Activated CD4-positive, alpha-beta T cell treated with anti-CD3 and anti-CD28 coated beads, Interleukin-2, amount 50 U/mL, for 4 hours (primary cell): Measurements from ENCODE around the gene ETFA.
"Not testable (repeated sequence)": the region's sequence is repeated elsewhere in the genome, so short reads cannot be mapped to it uniquely, and the experiment has no call there.

Experiments
- DNase-seq, 2 experiments: peaks; one replicate each; pipeline ENCODE4 v3.0.0-alpha.2; 2020

Gene ETFA

GRCh38 chr15:76267077-76267476 lies 44.2 kb downstream of the ETFA start:
- DNase-seq, result no peak

GRCh38 chr15:76265769-76266168 lies 45.5 kb downstream of the ETFA start:
- not testable (repeated sequence) for DNase-seq

GRCh38 chr15:76260246-76260938 lies 50.9 kb downstream of the ETFA start:
- no peak for DNase-seq

- DNase-seq, result no peak
These were observed 51.9 kb downstream of the ETFA start for GRCh38 chr15:76259392-76259791.

- no peak for DNase-seq
These were observed 52.8 kb downstream of the ETFA start for GRCh38 chr15:76258460-76258859.

GRCh38 chr15:76253691-76254473 lies 57.4 kb downstream of the ETFA start:
- DNase-seq, result no peak

GRCh38 chr15:76252249-76252648 lies 59.0 kb downstream of the ETFA start:
- DNase-seq, result no peak

GRCh38 chr15:76251717-76252116 lies 59.6 kb downstream of the ETFA start:
- no peak for DNase-seq

GRCh38 chr15:76245072-76245610 lies 66.1 kb downstream of the ETFA start:
- DNase-seq, result no peak

GRCh38 chr15:76239786-76240185 lies 71.5 kb downstream of the ETFA start:
- no peak for DNase-seq

- no peak for DNase-seq
These were observed 74.9 kb downstream of the ETFA start for GRCh38 chr15:76236350-76236749.

- no peak for DNase-seq
These were observed 76.0 kb downstream of the ETFA start for GRCh38 chr15:76235186-76235826.

- no peak for DNase-seq
These were observed 76.9 kb downstream of the ETFA start for GRCh38 chr15:76234337-76234889.

- no peak for DNase-seq
These were observed 77.3 kb downstream of the ETFA start for GRCh38 chr15:76233921-76234320.

- no peak for DNase-seq
These were observed 82.0 kb downstream of the ETFA start for GRCh38 chr15:76229266-76229665.

- no peak for DNase-seq
These were observed 87.7 kb downstream of the ETFA start for GRCh38 chr15:76223521-76223920.

GRCh38 chr15:76222159-76222558 lies 89.1 kb downstream of the ETFA start:
- DNase-seq, result no peak

GRCh38 chr15:76221085-76221767 lies 90.0 kb downstream of the ETFA start:
- DNase-seq, result no peak

GRCh38 chr15:76217882-76218217 lies 93.4 kb downstream of the ETFA start:
- no peak for DNase-seq

GRCh38 chr15:76217029-76217881 lies 94.0 kb downstream of the ETFA start:
- DNase-seq, result no peak

- DNase-seq, result no peak
These were observed 95.6 kb downstream of the ETFA start for GRCh38 chr15:76215634-76216033.

- DNase-seq, result no peak
These were observed 101.3 kb downstream of the ETFA start for GRCh38 chr15:76209942-76210341.
